ENCODE data around the gene NMNAT2.
A peak's percentile ranks its signal among the peaks of the same experiment; 100 is the strongest.

GRCh38 chr1:183243161-183244050, 174.8 kb downstream of the NMNAT2 start:
- TF ChIP-seq POLR2AphosphoS5 (IDR thresholded peaks at IDR 0.05) (peak in 1 of 2 donors; percentile 25), EP300 (IDR thresholded peaks at IDR 0.05) (no peak)
- TF ChIP-seq, protein P1, sequence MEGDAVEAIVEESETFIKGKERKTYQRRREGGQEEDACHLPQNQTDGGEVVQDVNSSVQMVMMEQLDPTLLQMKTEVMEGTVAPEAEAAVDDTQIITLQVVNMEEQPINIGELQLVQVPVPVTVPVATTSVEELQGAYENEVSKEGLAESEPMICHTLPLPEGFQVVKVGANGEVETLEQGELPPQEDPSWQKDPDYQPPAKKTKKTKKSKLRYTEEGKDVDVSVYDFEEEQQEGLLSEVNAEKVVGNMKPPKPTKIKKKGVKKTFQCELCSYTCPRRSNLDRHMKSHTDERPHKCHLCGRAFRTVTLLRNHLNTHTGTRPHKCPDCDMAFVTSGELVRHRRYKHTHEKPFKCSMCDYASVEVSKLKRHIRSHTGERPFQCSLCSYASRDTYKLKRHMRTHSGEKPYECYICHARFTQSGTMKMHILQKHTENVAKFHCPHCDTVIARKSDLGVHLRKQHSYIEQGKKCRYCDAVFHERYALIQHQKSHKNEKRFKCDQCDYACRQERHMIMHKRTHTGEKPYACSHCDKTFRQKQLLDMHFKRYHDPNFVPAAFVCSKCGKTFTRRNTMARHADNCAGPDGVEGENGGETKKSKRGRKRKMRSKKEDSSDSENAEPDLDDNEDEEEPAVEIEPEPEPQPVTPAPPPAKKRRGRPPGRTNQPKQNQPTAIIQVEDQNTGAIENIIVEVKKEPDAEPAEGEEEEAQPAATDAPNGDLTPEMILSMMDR (IDR thresholded peaks at IDR 0.05): no peak
